ENCODE data around the gene NF2.
"Not testable (repeated sequence)": the region's sequence is repeated elsewhere in the genome, so short reads cannot be mapped to it uniquely, and the experiment has no call there.

GRCh38 chr22:29566513-29566912 is 36.9 kb upstream of the NF2 start:
- TF ChIP-seq, protein P1, sequence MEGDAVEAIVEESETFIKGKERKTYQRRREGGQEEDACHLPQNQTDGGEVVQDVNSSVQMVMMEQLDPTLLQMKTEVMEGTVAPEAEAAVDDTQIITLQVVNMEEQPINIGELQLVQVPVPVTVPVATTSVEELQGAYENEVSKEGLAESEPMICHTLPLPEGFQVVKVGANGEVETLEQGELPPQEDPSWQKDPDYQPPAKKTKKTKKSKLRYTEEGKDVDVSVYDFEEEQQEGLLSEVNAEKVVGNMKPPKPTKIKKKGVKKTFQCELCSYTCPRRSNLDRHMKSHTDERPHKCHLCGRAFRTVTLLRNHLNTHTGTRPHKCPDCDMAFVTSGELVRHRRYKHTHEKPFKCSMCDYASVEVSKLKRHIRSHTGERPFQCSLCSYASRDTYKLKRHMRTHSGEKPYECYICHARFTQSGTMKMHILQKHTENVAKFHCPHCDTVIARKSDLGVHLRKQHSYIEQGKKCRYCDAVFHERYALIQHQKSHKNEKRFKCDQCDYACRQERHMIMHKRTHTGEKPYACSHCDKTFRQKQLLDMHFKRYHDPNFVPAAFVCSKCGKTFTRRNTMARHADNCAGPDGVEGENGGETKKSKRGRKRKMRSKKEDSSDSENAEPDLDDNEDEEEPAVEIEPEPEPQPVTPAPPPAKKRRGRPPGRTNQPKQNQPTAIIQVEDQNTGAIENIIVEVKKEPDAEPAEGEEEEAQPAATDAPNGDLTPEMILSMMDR (IDR thresholded peaks at IDR 0.05), result not testable (repeated sequence)
- not testable (repeated sequence) for TF ChIP-seq POLR2AphosphoS5 (IDR thresholded peaks at IDR 0.05); POLR2A (IDR thresholded peaks at IDR 0.05); EP300 (IDR thresholded peaks at IDR 0.05; ENCODE audit: low read depth)

Measured in transverse colon (tissue), 4 donors.